ENCODE data around the gene ZSWIM6. TPM values are rescaled to one million over a fixed set of nuclear protein-coding genes. Genes with fewer than 3 reads are reported as not detected.
A peak's percentile ranks its signal among the peaks of the same experiment; 100 is the strongest.

ZSWIM6 gene
- total RNA-seq, 2 experiments from 2014 or later, result 4.5 to 5.7 TPM

- CTCF ChIA-PET, result interaction anchor here (0.5 to 0.6 kb wide), 2 partner anchors 329 to 1573 kb away, joined by 3 read pairs; no protein-coding TSS in a partner anchor
Measured at GRCh38 chr5:61333954-61334867, 2.2 kb downstream of the ZSWIM6 start.

GRCh38 chr5:61334868-61335615 is 3.0 kb downstream of the ZSWIM6 start:
- ChIA-PET POLR2A (no interaction called here), CTCF (interaction anchor here (0.5 to 1.1 kb wide), 4 partner anchors 80 to 1574 kb away, joined by 3 read pairs; no protein-coding TSS in a partner anchor)
- Mint-ChIP-seq H3K4me3 (peak overlapping the region; percentile 79), H3K27ac (no peak overlapping the region), H3K4me1 (peaks cover 15% of the 10 kb centered on the region), H3K27me3 (peaks cover 6% of the 10 kb centered on the region), H3K9me3 (ENCODE audit: low read depth) (no peaks in the 10 kb centered on the region), H3K36me3 (ENCODE audit: low read depth) (peaks cover 9% of the 10 kb centered on the region)
- no peak for ATAC-seq
- intact Hi-C loops (cut with DNase I, micrococcal nuclease), result loop anchor here (2.0 to 10.0 kb wide), 6 partner anchors 130 to 1070 kb away; partner anchors contain the start of genes KIF2A (in 2 of the 2) and DIMT1 (in 1 of the 2)
- DNase-seq, result no peak

More at GRCh38 chr5:61333954-61334867, 2.2 kb downstream of the ZSWIM6 start:
- intact Hi-C loops (cut with DNase I, micrococcal nuclease), result loop anchor here (2.0 to 10.0 kb wide), 7 partner anchors 129 to 1071 kb away; partner anchors contain the start of genes KIF2A (in 2 of the 2), DIMT1 (in 1 of the 2), ERCC8 (in 1 of the 2) and NDUFAF2 (in 1 of the 2)
- H3K36me3 Mint-ChIP-seq (ENCODE audit: low read depth), result peaks cover 9% of the 10 kb centered on the region
- DNase-seq (no peak), ATAC-seq (no peak)
- POLR2A ChIA-PET, result no interaction called here
- peaks cover 23% of the 10 kb centered on the region for H3K4me1 Mint-ChIP-seq
- H3K27ac Mint-ChIP-seq, result no peak overlapping the region
- peak overlapping the region; percentile 79 for H3K4me3 Mint-ChIP-seq
- H3K27me3 Mint-ChIP-seq, result peaks cover 9% of the 10 kb centered on the region
- no peaks in the 10 kb centered on the region for H3K9me3 Mint-ChIP-seq (ENCODE audit: low read depth)

- Mint-ChIP-seq H3K36me3 (ENCODE audit: low read depth) (peaks cover 9% of the 10 kb centered on the region), H3K9me3 (ENCODE audit: low read depth) (no peaks in the 10 kb centered on the region), H3K4me1 (peaks cover 12% of the 10 kb centered on the region), H3K27ac (no peak overlapping the region), H3K27me3 (no peaks in the 10 kb centered on the region), H3K4me3 (no peak overlapping the region)
- ChIA-PET CTCF (interaction anchor here (0.6 to 2.0 kb wide), 3 partner anchors 9 to 319 kb away, joined by 3 to 7 read pairs (median 3); no protein-coding TSS in a partner anchor), POLR2A (interaction anchor here (0.6 kb wide), 1 partner anchor 161 kb away, joined by 9 read pairs; no protein-coding TSS in a partner anchor)
- no peak for ATAC-seq
- no peak for DNase-seq
- intact Hi-C loops (cut with DNase I, micrococcal nuclease), result loop anchor here (10.0 kb wide), 3 partner anchors 135 to 1065 kb away; partner anchors contain the start of gene DIMT1 (in 1 of the 2)
Measured at GRCh38 chr5:61339764-61340163, 7.7 kb downstream of the ZSWIM6 start.

GRCh38 chr5:61340775-61341361 is 8.8 kb downstream of the ZSWIM6 start:
- no peak overlapping the region for H3K27ac Mint-ChIP-seq
- ATAC-seq, result no peak
- ChIA-PET POLR2A (no interaction called here), CTCF (interaction anchor here (0.6 to 2.0 kb wide), 2 partner anchors 10 to 68 kb away, joined by 4 to 7 read pairs; no protein-coding TSS in a partner anchor)
- intact Hi-C loops (cut with DNase I, micrococcal nuclease), result no loop called here
- H3K4me3 Mint-ChIP-seq, result no peak overlapping the region
- peaks cover 9% of the 10 kb centered on the region for H3K4me1 Mint-ChIP-seq
- DNase-seq, result no peak
- H3K36me3 Mint-ChIP-seq (ENCODE audit: low read depth), result peaks cover 9% of the 10 kb centered on the region
- H3K27me3 Mint-ChIP-seq, result no peaks in the 10 kb centered on the region
- no peaks in the 10 kb centered on the region for H3K9me3 Mint-ChIP-seq (ENCODE audit: low read depth)

- ChIA-PET POLR2A (no interaction called here), CTCF (no interaction called here)
- Mint-ChIP-seq H3K4me3 (no peak overlapping the region), H3K9me3 (ENCODE audit: low read depth) (no peaks in the 10 kb centered on the region), H3K27me3 (no peaks in the 10 kb centered on the region), H3K36me3 (ENCODE audit: low read depth) (peaks cover 3% of the 10 kb centered on the region), H3K4me1 (peaks cover 9% of the 10 kb centered on the region), H3K27ac (no peak overlapping the region)
- intact Hi-C loops (cut with DNase I, micrococcal nuclease), result no loop called here
- DNase-seq (peak; percentile 27), ATAC-seq (peak; percentile 44)
Measured at GRCh38 chr5:61342071-61342501, 10.0 kb downstream of the ZSWIM6 start.

- ChIA-PET CTCF (interaction anchor here (1.5 kb wide), 1 partner anchor 10 kb away, joined by 3 read pairs; no protein-coding TSS in a partner anchor), POLR2A (interaction anchor here (0.6 kb wide), 1 partner anchor 195 kb away, joined by 4 read pairs; no protein-coding TSS in a partner anchor)
- DNase-seq (no peak), ATAC-seq (no peak)
- Mint-ChIP-seq H3K27ac (no peak overlapping the region), H3K27me3 (no peaks in the 10 kb centered on the region), H3K4me3 (no peak overlapping the region), H3K9me3 (ENCODE audit: low read depth) (no peaks in the 10 kb centered on the region), H3K4me1 (peaks cover 20% of the 10 kb centered on the region), H3K36me3 (ENCODE audit: low read depth) (no peaks in the 10 kb centered on the region)
- intact Hi-C loops (cut with DNase I, micrococcal nuclease), result no loop called here
Measured at GRCh38 chr5:61344187-61344944, 12.3 kb downstream of the ZSWIM6 start.

GRCh38 chr5:61346511-61346910 is 14.5 kb downstream of the ZSWIM6 start:
- DNase-seq (no peak), ATAC-seq (no peak)
- Mint-ChIP-seq H3K4me3 (no peak overlapping the region), H3K27me3 (no peaks in the 10 kb centered on the region), H3K36me3 (ENCODE audit: low read depth) (no peaks in the 10 kb centered on the region), H3K27ac (no peak overlapping the region), H3K4me1 (peaks cover 23% of the 10 kb centered on the region), H3K9me3 (ENCODE audit: low read depth) (no peaks in the 10 kb centered on the region)
- ChIA-PET POLR2A (no interaction called here), CTCF (interaction anchor here (1.5 kb wide), 1 partner anchor 11 kb away, joined by 5 read pairs; no protein-coding TSS in a partner anchor)
- intact Hi-C loops (cut with DNase I, micrococcal nuclease), result no loop called here

GRCh38 chr5:61347080-61347479 is 15.0 kb downstream of the ZSWIM6 start:
- Mint-ChIP-seq H3K4me3 (no peak overlapping the region), H3K9me3 (ENCODE audit: low read depth) (no peaks in the 10 kb centered on the region), H3K27me3 (no peaks in the 10 kb centered on the region), H3K4me1 (peaks cover 20% of the 10 kb centered on the region), H3K27ac (no peak overlapping the region), H3K36me3 (ENCODE audit: low read depth) (no peaks in the 10 kb centered on the region)
- ChIA-PET POLR2A (no interaction called here), CTCF (interaction anchor here (1.5 kb wide), 1 partner anchor 11 kb away, joined by 5 read pairs; no protein-coding TSS in a partner anchor)
- intact Hi-C loops (cut with DNase I, micrococcal nuclease), result no loop called here
- ATAC-seq (no peak), DNase-seq (no peak)

- H3K27me3 Mint-ChIP-seq, result no peaks in the 10 kb centered on the region
- H3K9me3 Mint-ChIP-seq (ENCODE audit: low read depth), result no peaks in the 10 kb centered on the region
- ChIA-PET POLR2A (no interaction called here), CTCF (interaction anchor here (0.8 kb wide), 1 partner anchor 14 kb away, joined by 3 read pairs; no protein-coding TSS in a partner anchor)
- ATAC-seq, result no peak
- H3K4me1 Mint-ChIP-seq, result peaks cover 20% of the 10 kb centered on the region
- no peak overlapping the region for H3K27ac Mint-ChIP-seq
- intact Hi-C loops (cut with DNase I, micrococcal nuclease), result no loop called here
- H3K4me3 Mint-ChIP-seq, result no peak overlapping the region
- DNase-seq, result no peak
- H3K36me3 Mint-ChIP-seq (ENCODE audit: low read depth), result no peaks in the 10 kb centered on the region
Measured at GRCh38 chr5:61348447-61348846, 16.4 kb downstream of the ZSWIM6 start.

- no peaks in the 10 kb centered on the region for H3K36me3 Mint-ChIP-seq (ENCODE audit: low read depth)
- DNase-seq (no peak), ATAC-seq (no peak)
- no peaks in the 10 kb centered on the region for H3K9me3 Mint-ChIP-seq (ENCODE audit: low read depth)
- ChIA-PET POLR2A (no interaction called here), CTCF (no interaction called here)
- no peaks in the 10 kb centered on the region for H3K27me3 Mint-ChIP-seq
- H3K27ac Mint-ChIP-seq, result no peak overlapping the region
- no peak overlapping the region for H3K4me3 Mint-ChIP-seq
- intact Hi-C loops (cut with DNase I, micrococcal nuclease), result no loop called here
- peaks cover 24% of the 10 kb centered on the region for H3K4me1 Mint-ChIP-seq
Measured at GRCh38 chr5:61349935-61350334, 17.9 kb downstream of the ZSWIM6 start.

Measured in activated CD4-positive, alpha-beta T cell treated with anti-CD3 and anti-CD28 coated beads for 36 hours (primary cell).